Amygdala (tissue), 56 donors: Measurements from ENCODE around the gene PIEZO2.

Source experiments
- DNase-seq, 56 donors: peaks; one replicate each; lab custom pipeline; 2025; lab: John Stamatoyannopoulos, UW

PIEZO2 gene

DNA sequence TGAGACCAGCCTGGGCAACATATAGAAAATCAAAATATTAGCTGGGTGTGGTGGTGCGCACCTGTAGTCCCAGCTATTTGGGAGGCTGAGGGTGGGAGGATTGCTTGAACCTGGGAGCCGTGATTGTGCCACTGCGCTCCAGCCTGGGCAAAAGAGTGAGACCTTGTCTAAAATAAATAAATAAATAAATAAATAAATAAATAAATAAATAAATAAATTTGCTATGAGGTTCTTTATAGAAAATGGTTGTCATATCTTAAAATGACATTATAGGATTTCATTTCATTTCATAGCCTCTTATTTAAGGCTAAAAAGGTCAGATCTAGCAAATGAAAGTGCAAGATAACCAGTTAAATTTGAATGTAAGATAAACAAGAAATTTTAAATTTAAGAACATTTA, 430.6 kb downstream of the PIEZO2 start:
- no peak for DNase-seq

DNA sequence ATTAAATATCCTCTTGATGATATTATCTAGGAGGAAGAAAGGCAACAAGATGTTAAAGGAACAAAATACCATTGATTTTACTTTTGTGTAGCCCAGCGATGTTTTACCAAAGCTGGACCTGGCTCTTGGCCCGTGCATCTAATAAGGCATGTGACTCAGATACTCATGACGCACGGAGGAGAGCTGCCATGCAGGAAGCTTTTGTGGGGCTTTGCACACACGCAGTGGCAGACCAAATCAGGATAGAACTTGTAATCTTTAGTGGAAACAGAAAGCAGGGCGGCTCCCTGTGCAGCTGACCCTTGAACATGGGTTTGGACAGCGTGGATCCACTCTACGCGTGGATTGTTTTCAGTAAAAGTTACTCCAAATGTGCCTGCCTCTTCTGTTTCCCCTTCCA, 433.6 kb downstream of the PIEZO2 start:
- DNase-seq, result peak in 1 of 56 donors; percentile 20

DNA sequence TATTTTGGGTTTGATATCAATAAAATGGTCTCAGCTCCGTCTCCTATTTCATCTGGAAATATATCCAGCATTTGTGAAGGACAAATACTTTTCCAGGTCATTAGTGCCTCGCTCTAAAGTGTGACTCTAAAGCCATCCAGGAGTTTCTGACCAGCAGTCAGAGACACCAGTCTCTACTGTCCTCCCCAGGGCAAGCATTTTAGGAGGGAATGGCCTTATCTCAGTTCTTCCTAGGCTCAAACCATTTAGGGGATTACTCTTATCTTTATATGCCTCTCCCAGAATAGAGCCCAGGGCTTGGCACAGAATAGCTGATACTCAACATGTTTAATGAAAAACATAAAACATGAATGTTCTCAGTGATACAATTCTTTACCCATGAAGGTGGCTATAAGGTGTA, 436.0 kb downstream of the PIEZO2 start:
- no peak for DNase-seq

DNA sequence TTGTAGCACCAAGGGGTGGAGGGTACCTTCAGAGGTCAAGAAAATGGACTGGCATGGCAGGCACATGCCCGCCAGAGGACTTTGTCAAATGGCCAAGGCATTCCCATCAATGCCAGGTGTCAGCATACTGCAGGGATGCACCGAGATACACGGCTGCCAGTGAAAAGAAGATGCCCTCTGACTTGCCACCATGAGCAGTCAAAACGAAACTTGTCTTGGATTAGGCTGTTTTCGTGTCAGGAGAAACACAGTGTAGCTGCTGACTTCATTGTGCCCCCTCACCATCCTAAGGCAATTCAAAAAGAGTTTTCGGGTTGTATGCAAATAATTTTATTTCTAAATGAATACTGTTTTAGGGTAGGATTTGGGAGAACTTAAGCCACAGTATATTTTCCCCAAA, 442.1 kb downstream of the PIEZO2 start:
- no peak for DNase-seq

DNA sequence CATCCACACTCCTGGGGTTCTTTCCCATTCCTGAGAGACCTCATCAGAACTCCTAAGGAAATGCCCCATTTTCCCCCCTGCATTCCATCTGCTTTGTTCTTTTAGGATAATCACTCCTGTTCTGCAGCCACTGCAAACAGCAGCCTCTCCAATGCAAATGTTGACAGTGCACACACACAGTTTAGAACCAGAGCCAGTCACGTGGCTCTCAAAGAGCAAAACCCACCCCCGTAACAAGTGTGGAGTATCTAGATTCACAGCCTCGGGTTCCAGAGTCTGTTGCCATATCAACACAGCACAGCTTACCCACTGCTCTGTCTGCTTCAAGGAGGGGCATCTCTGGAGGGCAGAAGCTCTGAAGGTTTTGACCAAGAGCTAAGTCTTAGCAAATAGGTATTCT, 443.6 kb downstream of the PIEZO2 start:
- DNase-seq, result peak in 12 of 56 donors; percentile 5 to 72 (median 18)

DNA sequence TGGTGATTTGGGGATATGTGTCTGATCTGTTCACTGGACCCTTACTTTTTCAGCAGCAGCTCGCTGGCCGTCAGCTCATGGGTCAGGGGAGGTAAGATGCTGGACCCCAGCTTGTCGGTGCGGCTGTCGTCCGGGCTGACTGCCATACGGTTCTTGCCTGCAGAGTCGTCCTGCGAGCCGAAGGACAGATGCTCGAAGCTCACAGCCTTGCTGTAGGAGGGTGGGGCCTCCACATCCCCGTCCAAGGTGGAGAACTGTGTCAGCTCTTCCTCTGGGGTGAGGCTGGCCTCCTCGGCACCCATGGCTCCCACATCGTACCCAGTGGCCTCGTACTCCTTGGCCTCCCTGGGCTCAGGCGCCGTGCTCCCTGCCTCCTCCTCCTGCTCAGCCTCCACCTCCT, 444.1 kb downstream of the PIEZO2 start:
- DNase-seq, result no peak

DNA sequence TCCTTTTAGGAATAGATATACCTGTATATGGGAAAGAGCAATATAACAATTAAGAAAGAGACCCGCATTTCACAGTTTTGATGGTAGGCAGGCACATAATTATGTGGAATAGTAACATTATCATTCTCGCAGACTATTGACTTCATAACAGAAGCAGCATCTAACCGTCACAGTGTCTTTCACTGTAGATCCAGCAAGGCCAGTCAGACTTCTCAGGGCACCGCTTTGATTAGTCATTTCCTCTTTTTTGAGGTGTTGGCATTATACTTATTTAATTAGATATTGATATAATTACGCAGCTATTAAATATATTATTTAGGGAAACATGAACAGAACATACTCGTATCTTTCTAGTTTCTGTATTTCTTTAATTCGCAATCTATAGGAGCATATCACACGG, 447.2 kb downstream of the PIEZO2 start:
- DNase-seq, result no peak

DNA sequence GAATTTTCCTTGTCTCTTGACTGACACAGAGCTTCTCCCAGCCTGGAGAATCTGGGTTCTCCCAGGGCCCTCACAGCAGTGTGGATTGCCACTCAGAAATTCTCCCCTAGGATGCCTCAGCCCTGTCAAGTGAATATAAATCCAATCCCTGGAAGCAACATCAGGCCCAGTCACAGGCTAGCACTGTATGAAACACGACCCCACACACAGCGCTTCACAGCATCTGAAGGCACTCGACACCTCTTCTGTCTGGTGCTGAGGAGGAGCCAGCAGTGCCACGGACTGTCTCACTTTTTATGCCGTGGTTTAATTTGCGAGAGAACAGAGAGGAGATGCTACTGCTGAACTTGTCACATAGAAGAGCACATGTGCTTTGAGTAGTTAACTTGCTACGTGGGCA, 459.0 kb downstream of the PIEZO2 start:
- DNase-seq, result no peak

DNA sequence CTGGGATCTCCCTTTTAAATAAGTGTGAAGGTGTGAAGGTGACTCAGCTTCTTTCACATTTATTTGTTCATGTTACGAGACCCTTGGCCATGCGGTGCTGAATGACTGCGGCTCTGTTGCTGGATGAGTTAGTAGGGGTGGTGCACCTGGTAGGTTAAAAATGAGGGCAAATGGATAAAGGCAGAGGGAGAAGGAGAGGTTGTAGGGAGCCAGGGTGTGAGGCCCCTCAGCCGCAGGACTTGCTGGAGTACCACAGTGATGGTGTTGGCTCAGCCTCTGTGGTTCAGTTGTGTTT, 459.4 kb downstream of the PIEZO2 start:
- no peak for DNase-seq

DNA sequence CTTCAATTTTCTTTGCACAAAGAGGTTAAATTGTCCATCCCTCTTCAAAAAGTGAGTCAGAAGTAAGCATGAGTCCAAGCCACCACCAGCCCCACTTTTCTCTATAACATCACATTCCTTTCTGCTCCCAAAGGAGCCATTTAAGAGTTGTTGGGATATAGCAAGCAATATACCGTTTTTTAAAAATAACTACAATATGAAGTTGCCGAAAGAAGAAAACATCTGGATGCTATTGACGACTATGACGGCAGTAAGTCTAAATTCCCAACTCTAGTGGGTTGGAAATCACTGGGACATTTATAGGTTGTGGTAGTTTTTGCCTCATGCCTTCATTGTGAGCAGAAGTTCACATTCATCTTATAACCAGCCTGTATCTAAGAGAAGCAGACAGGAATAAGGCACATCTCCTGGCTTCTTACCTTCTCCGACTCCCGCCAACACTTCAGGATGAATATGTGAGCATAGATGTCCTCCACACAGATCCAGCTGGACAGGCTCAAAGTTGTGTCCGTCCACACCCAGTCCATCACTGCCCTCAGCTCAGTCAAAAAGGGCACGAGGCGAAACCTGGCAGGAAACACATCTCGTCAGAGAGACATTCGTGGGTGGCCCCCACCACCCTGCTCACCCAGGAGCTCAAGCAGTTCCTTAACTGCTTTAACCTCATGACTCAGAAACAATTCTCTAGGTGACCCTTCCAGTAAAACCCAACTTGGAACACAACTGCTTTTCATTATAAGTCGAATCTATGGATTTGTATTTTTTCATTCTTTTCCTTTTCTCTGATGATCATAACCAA, 459.9 kb downstream of the PIEZO2 start:
- no peak for DNase-seq

DNA sequence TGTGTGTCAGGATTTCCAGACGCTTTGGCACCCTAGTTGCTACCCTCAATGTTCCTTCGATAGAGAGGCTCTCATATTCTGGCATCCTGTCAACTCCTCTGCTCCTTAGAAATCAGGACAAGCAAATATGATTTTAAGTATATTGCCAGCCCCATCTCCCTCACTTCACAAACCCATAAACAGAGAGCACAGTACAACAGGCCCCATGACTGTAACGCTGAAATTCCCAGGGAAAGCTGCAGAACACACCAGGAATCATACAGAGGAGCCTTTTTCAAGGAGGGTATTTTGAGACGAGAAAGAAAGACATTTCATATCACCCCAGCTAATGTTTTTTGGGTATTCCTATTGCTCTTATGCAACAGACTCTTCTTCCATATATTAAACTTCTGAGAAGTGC, 460.6 kb downstream of the PIEZO2 start:
- DNase-seq, result no peak

DNA sequence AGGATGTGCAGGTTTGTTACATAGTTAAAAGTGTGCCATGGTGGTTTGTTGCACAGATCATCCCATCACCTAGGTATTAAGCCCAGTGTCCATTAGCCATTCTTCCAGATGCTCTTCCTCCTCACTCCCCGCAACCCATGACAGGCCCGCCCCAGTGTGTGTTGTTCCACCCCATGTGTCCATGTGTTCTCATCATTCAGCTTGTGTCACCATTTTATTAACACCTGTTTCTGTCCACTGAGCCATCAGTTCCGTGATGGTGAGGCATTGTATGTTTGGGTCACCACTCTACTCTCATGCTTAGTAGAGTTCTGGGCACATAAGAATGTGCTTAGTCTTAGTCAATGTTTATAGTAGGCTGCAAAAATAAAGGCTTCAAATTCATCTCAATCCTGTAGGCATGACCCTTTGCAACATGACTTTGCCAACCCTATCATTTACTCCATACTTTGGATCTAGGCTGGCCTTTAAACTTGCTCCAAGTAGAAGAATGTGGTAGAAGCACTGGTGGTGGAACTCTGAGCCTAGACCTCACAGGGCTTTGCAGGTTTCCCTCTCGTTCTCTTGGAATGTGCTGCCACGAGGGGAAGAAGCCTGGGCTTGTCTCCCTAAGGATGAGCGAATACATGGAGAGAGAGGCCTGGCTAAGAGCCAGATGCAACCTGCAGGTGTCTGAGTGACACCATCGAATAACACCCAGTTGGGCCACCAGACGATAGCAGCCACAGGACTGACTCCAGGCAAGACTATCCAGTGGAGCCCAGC, 462.0 kb downstream of the PIEZO2 start:
- no peak for DNase-seq

DNA sequence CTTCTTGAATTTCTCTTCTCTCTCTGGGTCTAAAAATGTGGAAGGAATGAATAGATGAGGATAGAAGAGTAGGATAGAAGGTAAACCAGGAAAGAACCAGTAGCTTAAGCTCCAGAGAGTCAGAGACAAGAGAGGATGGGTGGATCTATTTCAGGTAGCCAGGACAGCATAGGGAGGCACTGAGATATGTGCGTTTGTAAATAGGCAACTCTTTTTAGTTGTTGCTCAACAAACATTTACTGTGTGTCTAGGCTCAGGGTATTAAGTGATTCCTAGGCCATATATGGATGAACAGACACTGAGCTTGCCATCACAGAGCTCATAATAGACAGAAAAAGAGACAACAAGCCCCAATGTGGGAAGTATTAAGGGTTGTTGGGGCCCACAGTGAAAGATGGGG, 463.1 kb downstream of the PIEZO2 start:
- no peak for DNase-seq

DNA sequence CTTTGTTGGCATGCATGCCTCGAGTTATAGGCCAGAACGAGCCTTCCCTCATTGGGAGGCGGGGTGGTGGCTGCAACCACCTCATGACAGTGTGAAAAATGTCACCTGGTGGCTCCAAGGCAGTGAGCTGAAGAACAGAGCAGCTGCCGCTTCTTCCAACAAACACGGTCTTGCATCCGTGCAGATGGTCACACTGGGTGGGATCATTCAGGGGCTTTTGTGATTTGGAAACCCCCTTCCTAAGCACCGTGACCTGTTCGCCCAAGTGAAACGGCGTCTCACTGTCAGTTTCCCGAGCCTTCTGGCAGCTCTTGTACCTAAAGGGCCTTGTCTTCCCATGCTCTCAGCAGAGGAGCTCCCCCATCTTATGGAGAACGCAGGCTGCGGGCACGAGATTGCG, 463.9 kb downstream of the PIEZO2 start:
- no peak for DNase-seq

DNA sequence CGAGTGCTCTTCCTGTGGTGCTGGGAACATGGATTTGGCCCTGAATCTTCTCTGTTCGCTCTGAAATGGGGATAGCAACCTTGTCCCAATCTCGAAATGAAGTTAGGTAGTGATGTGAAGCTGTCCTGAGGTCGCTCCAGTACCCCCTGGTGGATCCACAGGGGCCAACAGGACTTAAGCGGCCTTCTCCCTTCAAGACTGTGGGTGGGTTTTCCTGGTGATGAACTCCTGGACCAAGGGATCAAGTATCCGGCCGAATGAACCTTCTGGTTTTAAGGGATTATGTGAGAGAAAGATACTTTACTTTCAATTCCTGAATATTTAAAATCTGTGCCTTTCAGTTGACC, 467.0 kb downstream of the PIEZO2 start:
- no peak for DNase-seq

DNA sequence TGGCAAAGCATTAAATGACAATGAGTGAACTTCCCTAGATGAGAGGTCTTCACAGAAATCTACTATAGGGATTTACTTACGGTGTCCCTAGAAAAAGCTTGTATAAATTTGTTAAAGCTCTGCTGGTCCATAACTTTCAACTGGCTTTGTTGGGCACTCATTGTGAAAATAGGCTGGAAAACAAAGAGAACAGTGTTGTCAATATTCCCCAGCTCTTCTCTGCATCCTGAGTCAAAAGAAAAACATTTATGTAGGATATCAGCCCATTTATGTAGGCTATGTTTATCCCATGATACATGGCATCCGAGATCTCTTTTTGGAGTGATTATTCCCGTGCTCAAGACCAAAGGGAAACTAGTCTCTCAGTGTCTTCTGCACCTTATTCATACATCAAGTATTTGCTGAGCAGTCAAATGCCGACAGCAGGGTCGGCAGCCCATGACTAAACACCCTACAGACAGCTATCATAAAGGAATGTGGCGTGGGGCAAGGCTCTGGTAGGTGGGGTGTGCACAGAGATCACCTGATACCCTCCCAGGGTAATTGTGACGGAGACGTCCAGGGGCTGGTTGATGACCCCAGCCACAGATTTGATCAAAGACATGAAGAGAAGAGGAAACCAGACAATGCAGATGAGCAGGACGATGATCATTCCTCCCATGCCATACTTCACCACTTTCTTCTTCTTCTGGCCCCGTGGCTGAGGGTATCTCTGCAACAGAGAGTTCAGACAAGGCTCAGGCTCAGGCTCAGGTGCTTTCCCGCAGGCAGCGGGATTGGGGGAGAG, 467.6 kb downstream of the PIEZO2 start:
- DNase-seq, result no peak

DNA sequence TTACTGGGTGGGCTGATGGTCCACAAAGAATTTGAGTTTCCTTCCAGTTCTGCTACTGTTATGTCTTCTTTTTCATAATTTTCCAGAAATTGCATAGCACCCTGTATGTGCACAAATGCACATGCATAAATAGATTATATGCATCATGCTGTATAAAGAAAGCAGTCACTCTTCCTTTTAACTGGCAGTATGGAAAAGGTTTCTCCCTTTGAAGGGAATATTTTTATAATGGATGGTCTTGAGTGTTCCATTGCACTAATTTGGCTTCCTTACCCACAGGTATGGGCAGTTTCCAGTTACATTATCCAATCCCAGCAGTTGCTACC, 469.1 kb downstream of the PIEZO2 start:
- DNase-seq, result no peak

DNA sequence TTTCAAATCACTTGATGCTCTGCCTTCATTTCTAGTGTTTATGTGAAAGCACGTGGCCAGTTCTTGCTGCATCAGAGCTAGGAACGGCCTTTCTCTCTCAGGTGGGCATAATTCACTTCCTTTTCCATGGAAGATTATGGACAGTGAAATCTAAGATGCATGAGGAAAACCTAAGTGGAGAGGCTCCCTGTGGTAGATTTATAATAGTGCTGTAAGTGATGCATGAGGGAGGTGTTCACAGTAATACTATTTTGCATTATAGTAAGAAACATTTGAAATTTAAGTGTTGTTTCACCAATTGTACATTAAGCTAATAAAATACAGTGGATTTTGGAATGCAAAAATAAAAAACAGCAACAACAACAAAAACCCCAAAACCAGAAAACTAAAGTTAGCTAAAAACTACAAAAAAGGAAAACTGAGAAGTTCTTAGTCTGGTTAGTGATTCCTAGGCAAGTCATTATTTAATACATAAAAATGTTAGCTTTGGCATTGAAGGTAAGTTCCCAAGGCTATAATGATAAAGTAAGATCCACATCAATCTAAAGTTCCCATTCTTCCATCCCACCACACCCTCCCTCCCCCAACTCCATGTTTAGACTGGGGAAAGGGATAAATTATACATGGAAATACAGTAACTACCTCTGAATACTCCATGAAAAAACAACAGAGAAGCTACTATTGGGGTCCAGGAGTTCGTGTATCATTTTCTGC, 469.7 kb downstream of the PIEZO2 start:
- DNase-seq, result no peak

DNA sequence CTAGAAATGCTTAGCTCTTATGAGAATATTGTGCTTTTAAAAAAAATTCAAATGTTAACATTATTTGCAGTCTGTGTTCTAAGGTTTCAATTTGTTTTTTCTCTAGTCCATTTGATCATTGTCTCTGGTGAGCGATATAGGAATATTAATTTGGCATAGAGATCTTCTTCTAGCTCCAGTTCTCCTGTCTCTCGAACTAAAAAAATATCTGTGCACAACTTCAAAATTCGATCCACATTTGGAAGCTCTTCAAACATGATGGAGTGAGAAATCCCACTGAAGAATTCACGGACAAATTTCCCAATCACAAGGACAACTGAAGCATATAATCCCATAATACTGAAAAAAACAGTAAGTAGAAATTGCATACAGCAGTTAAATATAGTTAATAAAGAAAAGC, 477.9 kb downstream of the PIEZO2 start:
- DNase-seq, result no peak

DNA sequence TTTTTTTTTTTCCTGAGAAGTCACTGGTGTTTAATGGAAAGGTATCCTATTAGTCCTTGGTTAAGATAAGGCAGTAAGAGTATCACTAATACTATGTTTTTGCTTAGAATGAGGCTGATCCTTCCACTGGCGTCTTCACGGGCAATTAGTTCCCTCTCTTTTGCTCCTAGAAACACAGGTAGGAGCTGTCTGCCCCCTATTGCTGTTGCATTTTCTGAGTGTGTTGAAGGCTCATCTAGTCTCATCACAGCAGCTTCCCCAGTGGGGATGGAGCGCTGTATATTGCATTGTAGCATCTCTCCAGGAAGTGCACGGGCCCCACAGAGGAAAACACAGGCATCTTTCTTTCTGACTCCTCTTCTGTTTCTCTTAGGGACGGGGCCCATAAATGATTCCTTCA, 478.5 kb downstream of the PIEZO2 start:
- no peak for DNase-seq

DNA sequence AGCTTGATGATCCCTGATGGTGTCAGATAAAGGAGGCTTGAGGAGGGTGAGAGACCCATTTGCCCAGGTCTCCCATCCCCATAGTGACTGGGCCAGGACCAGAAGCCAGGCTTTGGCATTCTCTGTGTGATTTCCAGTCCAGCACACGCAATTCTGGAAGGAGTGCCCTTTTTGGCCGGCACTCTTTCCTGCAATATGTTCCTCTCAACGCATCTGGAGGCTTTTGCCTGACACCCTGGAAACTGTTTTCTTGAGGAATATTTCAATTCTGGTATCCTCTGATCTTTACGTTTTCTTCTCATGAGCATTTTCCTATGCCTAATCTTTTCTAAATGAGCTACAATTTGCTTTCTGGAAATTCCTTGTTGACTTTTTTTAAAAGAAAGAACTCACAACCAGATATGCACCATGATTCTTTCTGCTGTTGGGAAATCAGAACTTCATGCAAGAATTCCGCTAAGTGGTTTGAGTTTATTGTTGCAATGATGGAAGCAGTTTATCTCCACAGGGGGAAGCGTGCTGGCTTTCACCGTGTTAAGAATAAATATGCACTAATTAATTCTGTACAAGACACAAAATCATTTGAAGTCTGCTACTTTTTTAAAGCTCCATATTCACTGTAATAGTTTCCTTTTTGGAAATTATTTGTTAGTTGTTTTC, 479.8 kb downstream of the PIEZO2 start:
- no peak for DNase-seq
